ENCODE data around the gene PAX5. TPM values are rescaled to one million over a fixed set of nuclear protein-coding genes. Genes with fewer than 3 reads are reported as not detected.

The PAX5 gene
- total RNA-seq, 3 donors from 2014 or later = 1.2 to 8.6 (median 1.7) TPM

GRCh38 chr9:37017546-37017945 lies 16.5 kb downstream of the PAX5 start:
- no peak overlapping the region for H3K4me3 Mint-ChIP-seq
- no peaks in the 10 kb centered on the region for H3K4me1 Mint-ChIP-seq (ENCODE audit: low read depth)
- no peaks in the 10 kb centered on the region for H3K36me3 Mint-ChIP-seq (ENCODE audit: insufficient read depth)
- no peaks in the 10 kb centered on the region for H3K9me3 Mint-ChIP-seq
- DNase-seq (no peak), ATAC-seq (no peak)
- H3K27me3 Mint-ChIP-seq (ENCODE audit: low read depth) = peaks cover 66% of the 10 kb centered on the region

GRCh38 chr9:37011530-37011929 lies 22.5 kb downstream of the PAX5 start:
- Mint-ChIP-seq H3K9me3 (no peaks in the 10 kb centered on the region), H3K27me3 (ENCODE audit: low read depth) (peaks cover 40% of the 10 kb centered on the region), H3K4me1 (ENCODE audit: low read depth) (no peaks in the 10 kb centered on the region), H3K36me3 (ENCODE audit: insufficient read depth) (no peaks in the 10 kb centered on the region), H3K4me3 (no peak overlapping the region)
- no peak for ATAC-seq
- DNase-seq = no peak

GRCh38 chr9:37010976-37011375 lies 23.1 kb downstream of the PAX5 start:
- DNase-seq (no peak), ATAC-seq (no peak)
- H3K36me3 Mint-ChIP-seq (ENCODE audit: insufficient read depth) = no peaks in the 10 kb centered on the region
- peaks cover 40% of the 10 kb centered on the region for H3K27me3 Mint-ChIP-seq (ENCODE audit: low read depth)
- H3K4me1 Mint-ChIP-seq (ENCODE audit: low read depth) = no peaks in the 10 kb centered on the region
- no peaks in the 10 kb centered on the region for H3K9me3 Mint-ChIP-seq
- H3K4me3 Mint-ChIP-seq = no peak overlapping the region

- Mint-ChIP-seq H3K9me3 (no peaks in the 10 kb centered on the region), H3K27me3 (ENCODE audit: low read depth) (peaks cover 43% of the 10 kb centered on the region), H3K36me3 (ENCODE audit: insufficient read depth) (no peaks in the 10 kb centered on the region), H3K4me3 (no peak overlapping the region), H3K4me1 (ENCODE audit: low read depth) (no peaks in the 10 kb centered on the region)
- DNase-seq (no peak), ATAC-seq (peak in 1 of 2 donors; percentile 30)
Observed at GRCh38 chr9:37010180-37010579, 23.9 kb downstream of the PAX5 start.

GRCh38 chr9:37007295-37007694 lies 26.8 kb downstream of the PAX5 start:
- ATAC-seq (no peak), DNase-seq (no peak)
- peaks cover 2% of the 10 kb centered on the region for H3K4me1 Mint-ChIP-seq (ENCODE audit: low read depth)
- H3K4me3 Mint-ChIP-seq = no peak overlapping the region
- H3K9me3 Mint-ChIP-seq = no peaks in the 10 kb centered on the region
- peaks cover 49% of the 10 kb centered on the region for H3K27me3 Mint-ChIP-seq (ENCODE audit: low read depth)
- H3K36me3 Mint-ChIP-seq (ENCODE audit: insufficient read depth) = no peaks in the 10 kb centered on the region

- Mint-ChIP-seq H3K4me3 (no peak overlapping the region), H3K9me3 (no peaks in the 10 kb centered on the region), H3K27me3 (ENCODE audit: low read depth) (peaks cover 61% of the 10 kb centered on the region), H3K36me3 (ENCODE audit: insufficient read depth) (no peaks in the 10 kb centered on the region), H3K4me1 (ENCODE audit: low read depth) (peaks cover 2% of the 10 kb centered on the region)
- no peak for ATAC-seq
- no peak for DNase-seq
Observed at GRCh38 chr9:37005517-37006140, 28.4 kb downstream of the PAX5 start.

- Mint-ChIP-seq H3K9me3 (no peaks in the 10 kb centered on the region), H3K4me3 (no peak overlapping the region), H3K36me3 (ENCODE audit: insufficient read depth) (no peaks in the 10 kb centered on the region), H3K27me3 (ENCODE audit: low read depth) (peaks cover 68% of the 10 kb centered on the region), H3K4me1 (ENCODE audit: low read depth) (peaks cover 2% of the 10 kb centered on the region)
- no peak for DNase-seq
- ATAC-seq = no peak
Observed at GRCh38 chr9:37004424-37004935, 29.6 kb downstream of the PAX5 start.

GRCh38 chr9:37002413-37003217 lies 31.5 kb downstream of the PAX5 start:
- ATAC-seq (no peak), DNase-seq (no peak)
- peaks cover 63% of the 10 kb centered on the region for H3K27me3 Mint-ChIP-seq (ENCODE audit: low read depth)

GRCh38 chr9:37002036-37002412 lies 32.0 kb downstream of the PAX5 start:
- no peak for DNase-seq
- Mint-ChIP-seq H3K27me3 (ENCODE audit: low read depth) (peaks cover 58% of the 10 kb centered on the region), H3K4me3 (no peak overlapping the region)

More at GRCh38 chr9:37002413-37003217, 31.5 kb downstream of the PAX5 start:
- Mint-ChIP-seq H3K9me3 (no peaks in the 10 kb centered on the region), H3K4me1 (ENCODE audit: low read depth) (peaks cover 2% of the 10 kb centered on the region), H3K36me3 (ENCODE audit: insufficient read depth) (no peaks in the 10 kb centered on the region), H3K4me3 (peak overlapping the region; percentile 39)

GRCh38 chr9:37001459-37001858 lies 32.6 kb downstream of the PAX5 start:
- H3K27me3 Mint-ChIP-seq (ENCODE audit: low read depth) = peaks cover 52% of the 10 kb centered on the region
- no peaks in the 10 kb centered on the region for H3K9me3 Mint-ChIP-seq
- ATAC-seq (no peak), DNase-seq (no peak)
- H3K4me1 Mint-ChIP-seq (ENCODE audit: low read depth) = peaks cover 2% of the 10 kb centered on the region
- no peaks in the 10 kb centered on the region for H3K36me3 Mint-ChIP-seq (ENCODE audit: insufficient read depth)
- H3K4me3 Mint-ChIP-seq = no peak overlapping the region

More at GRCh38 chr9:37002036-37002412, 32.0 kb downstream of the PAX5 start:
- Mint-ChIP-seq H3K36me3 (ENCODE audit: insufficient read depth) (no peaks in the 10 kb centered on the region), H3K4me1 (ENCODE audit: low read depth) (peaks cover 2% of the 10 kb centered on the region), H3K9me3 (no peaks in the 10 kb centered on the region)
- no peak for ATAC-seq

- peaks cover 38% of the 10 kb centered on the region for H3K27me3 Mint-ChIP-seq (ENCODE audit: low read depth)
- H3K4me3 Mint-ChIP-seq = no peak overlapping the region
- no peaks in the 10 kb centered on the region for H3K9me3 Mint-ChIP-seq
- no peak for DNase-seq
- ATAC-seq = no peak
- peaks cover 5% of the 10 kb centered on the region for H3K4me1 Mint-ChIP-seq (ENCODE audit: low read depth)
- H3K36me3 Mint-ChIP-seq (ENCODE audit: insufficient read depth) = no peaks in the 10 kb centered on the region
Observed at GRCh38 chr9:36999728-37000333, 34.2 kb downstream of the PAX5 start.

- H3K9me3 Mint-ChIP-seq = no peaks in the 10 kb centered on the region
- H3K27me3 Mint-ChIP-seq (ENCODE audit: low read depth) = peaks cover 35% of the 10 kb centered on the region
- no peak for DNase-seq
- peaks cover 4% of the 10 kb centered on the region for H3K4me1 Mint-ChIP-seq (ENCODE audit: low read depth)
- ATAC-seq = no peak
- no peaks in the 10 kb centered on the region for H3K36me3 Mint-ChIP-seq (ENCODE audit: insufficient read depth)
- no peak overlapping the region for H3K4me3 Mint-ChIP-seq
Observed at GRCh38 chr9:36997414-36997813, 36.7 kb downstream of the PAX5 start.

- Mint-ChIP-seq H3K4me3 (no peak overlapping the region), H3K4me1 (ENCODE audit: low read depth) (peaks cover 4% of the 10 kb centered on the region), H3K9me3 (peaks cover 4% of the 10 kb centered on the region), H3K36me3 (ENCODE audit: insufficient read depth) (no peaks in the 10 kb centered on the region), H3K27me3 (ENCODE audit: low read depth) (peaks cover 33% of the 10 kb centered on the region)
- ATAC-seq = no peak
- no peak for DNase-seq
Observed at GRCh38 chr9:36996706-36997086, 37.4 kb downstream of the PAX5 start.

GRCh38 chr9:36995927-36996705 lies 38.0 kb downstream of the PAX5 start:
- H3K4me1 Mint-ChIP-seq (ENCODE audit: low read depth) = peaks cover 4% of the 10 kb centered on the region
- peak overlapping the region; percentile 65 for H3K4me3 Mint-ChIP-seq
- peak; percentile 51 for DNase-seq
- peaks cover 32% of the 10 kb centered on the region for H3K27me3 Mint-ChIP-seq (ENCODE audit: low read depth)
- H3K36me3 Mint-ChIP-seq (ENCODE audit: insufficient read depth) = no peaks in the 10 kb centered on the region
- H3K9me3 Mint-ChIP-seq = peaks cover 6% of the 10 kb centered on the region
- ATAC-seq = peak; percentile 76 to 77

Data from activated T-cell treated with anti-CD3 and anti-CD28 coated beads, Interleukin-2, amount 50 U/mL, for 4 hours (primary cell).